NT2/D1 (cell line): ENCODE data around the gene KIAA0930.

Source experiments
- DNase-seq: peaks from one replicate; pipeline ENCODE4 v3.0.0-alpha.2; 2011; ENCODE audit warnings: low read depth, low spot score
- H3K27me3 ChIP-seq: 2 replicates; pipeline ENCODE4 v1.6.0; 2011; ENCODE audit warnings: mild to moderate bottlenecking; ENCODE audit not compliant: insufficient read length, insufficient read depth
- H3K36me3 ChIP-seq: 2 replicates; pipeline ENCODE4 v1.6.1; 2011; ENCODE audit warnings: mild to moderate bottlenecking, low read length, mixed read lengths; ENCODE audit not compliant: insufficient read depth, insufficient read length
- H3K4me1 ChIP-seq: 2 replicates; pipeline ENCODE4 v1.5.1; 2011; ENCODE audit not compliant: insufficient read depth, insufficient read length
- H3K4me3 ChIP-seq: 2 replicates; pipeline ENCODE4 v1.5.1; 2011; ENCODE audit warnings: low read depth; ENCODE audit not compliant: insufficient read length
- H3K9ac ChIP-seq: 2 replicates; pipeline ENCODE4 v1.6.0; 2011; ENCODE audit warnings: low read depth; ENCODE audit not compliant: insufficient read length
- H3K9me3 ChIP-seq: 2 replicates; pipeline ENCODE4 v1.5.1; 2011; ENCODE audit warnings: mild to moderate bottlenecking, low read length; ENCODE audit not compliant: insufficient read depth
- SUZ12 ChIP-seq: IDR thresholded peaks from 2 replicates; pipeline ENCODE4 v1.6.1; 2011; ENCODE audit not compliant: insufficient read length, insufficient read depth; ENCODE audit errors: extremely low read depth
- YY1 ChIP-seq: IDR thresholded peaks from 2 replicates; pipeline ENCODE4 v1.6.1; 2011; ENCODE audit not compliant: insufficient read length, insufficient read depth
- ZNF274 ChIP-seq: IDR thresholded peaks from 2 replicates; pipeline ENCODE4 v1.6.1; 2011; ENCODE audit warnings: mild to moderate bottlenecking, low read depth, low read length

KIAA0930 gene

DNA sequence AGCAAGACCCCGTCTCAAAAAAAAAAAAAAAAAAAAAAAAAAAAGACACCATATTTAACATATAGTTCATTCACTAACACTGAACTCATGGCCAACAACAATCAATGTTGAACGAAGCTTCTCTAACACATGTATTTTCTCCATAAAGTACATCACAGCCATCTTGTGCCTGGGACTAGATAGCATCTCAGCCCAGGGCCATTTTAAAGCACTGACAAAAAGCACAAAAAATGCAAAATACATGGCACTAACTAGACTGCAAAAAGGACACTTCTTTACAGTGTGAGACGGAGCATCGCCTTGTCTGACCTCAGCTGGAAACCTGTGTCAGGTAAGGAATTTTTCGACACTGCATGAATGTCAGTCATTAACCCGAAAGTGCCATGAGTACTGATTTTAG is 23.3 kb downstream of the KIAA0930 start:
- Histone ChIP-seq H3K27me3 (no peaks in the 10 kb centered on the region), H3K9me3 (no peaks in the 10 kb centered on the region)
- TF ChIP-seq ZNF274: no peak
- no peak for TF ChIP-seq YY1
- no peak for TF ChIP-seq SUZ12

GRCh38 chr22:45216133-45217003 is 24.3 kb downstream of the KIAA0930 start:
- DNase-seq: no peak
- peaks cover 17% of the 10 kb centered on the region for H3K4me1 ChIP-seq
- no peak overlapping the region for H3K9ac ChIP-seq
- no peaks in the 10 kb centered on the region for H3K9me3 ChIP-seq
- TF ChIP-seq SUZ12 (no peak), ZNF274 (no peak), YY1 (no peak)
- H3K27me3 ChIP-seq: no peaks in the 10 kb centered on the region
- H3K4me3 ChIP-seq: no peak overlapping the region
- peaks cover 8% of the 10 kb centered on the region for H3K36me3 ChIP-seq

More for the DNA sequence above, 23.3 kb downstream of the KIAA0930 start:
- Histone ChIP-seq H3K36me3 (peaks cover 3% of the 10 kb centered on the region), H3K4me1 (peaks cover 10% of the 10 kb centered on the region), H3K4me3 (no peak overlapping the region), H3K9ac (no peak overlapping the region)
- DNase-seq: no peak

- DNase-seq: no peak
- TF ChIP-seq SUZ12 (no peak), YY1 (no peak), ZNF274 (no peak)
- peaks cover 23% of the 10 kb centered on the region for H3K4me1 ChIP-seq
Measured at GRCh38 chr22:45212992-45213751, 27.5 kb downstream of the KIAA0930 start.

DNA sequence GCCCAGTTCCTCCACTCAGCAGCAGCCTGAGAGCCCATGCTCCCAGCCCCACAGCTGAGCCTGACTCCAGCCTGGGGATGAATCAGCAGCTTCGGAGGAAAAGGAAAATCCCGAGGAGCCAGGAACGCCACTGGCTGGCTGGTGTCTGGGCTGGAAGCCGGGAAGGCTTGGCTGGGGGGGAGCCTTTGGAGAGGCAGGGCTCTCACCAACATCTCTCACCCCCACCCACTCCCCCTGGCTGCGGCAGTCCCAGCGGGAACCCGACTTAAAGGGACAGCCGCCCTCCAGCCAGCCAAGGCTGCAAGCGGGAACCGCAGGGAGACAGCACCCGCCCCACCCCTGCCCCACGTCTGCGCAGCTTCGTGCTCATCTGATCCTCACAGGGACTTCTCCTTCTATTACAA is 28.4 kb downstream of the KIAA0930 start:
- peak overlapping the region; percentile 64 for H3K9ac ChIP-seq
- TF ChIP-seq ZNF274 (no peak), YY1 (no peak), SUZ12 (no peak)
- no peaks in the 10 kb centered on the region for H3K27me3 ChIP-seq
- H3K9me3 ChIP-seq: no peaks in the 10 kb centered on the region
- peaks cover 44% of the 10 kb centered on the region for H3K36me3 ChIP-seq
- H3K4me1 ChIP-seq: peaks cover 23% of the 10 kb centered on the region
- no peak for DNase-seq
- peak overlapping the region; percentile 5 for H3K4me3 ChIP-seq

More at GRCh38 chr22:45212992-45213751, 27.5 kb downstream of the KIAA0930 start:
- no peak overlapping the region for H3K4me3 ChIP-seq
- H3K36me3 ChIP-seq: peaks cover 37% of the 10 kb centered on the region
- peak overlapping the region; percentile 15 for H3K9ac ChIP-seq
- H3K9me3 ChIP-seq: no peaks in the 10 kb centered on the region
- no peaks in the 10 kb centered on the region for H3K27me3 ChIP-seq

- Histone ChIP-seq H3K4me1 (peaks cover 23% of the 10 kb centered on the region), H3K36me3 (peaks cover 44% of the 10 kb centered on the region), H3K9ac (peak overlapping the region; percentile 64), H3K27me3 (no peaks in the 10 kb centered on the region), H3K4me3 (peak overlapping the region; percentile 5), H3K9me3 (no peaks in the 10 kb centered on the region)
- no peak for DNase-seq
- TF ChIP-seq ZNF274 (no peak), SUZ12 (no peak), YY1 (no peak)
Measured at GRCh38 chr22:45211848-45212247, 28.8 kb downstream of the KIAA0930 start.

DNA sequence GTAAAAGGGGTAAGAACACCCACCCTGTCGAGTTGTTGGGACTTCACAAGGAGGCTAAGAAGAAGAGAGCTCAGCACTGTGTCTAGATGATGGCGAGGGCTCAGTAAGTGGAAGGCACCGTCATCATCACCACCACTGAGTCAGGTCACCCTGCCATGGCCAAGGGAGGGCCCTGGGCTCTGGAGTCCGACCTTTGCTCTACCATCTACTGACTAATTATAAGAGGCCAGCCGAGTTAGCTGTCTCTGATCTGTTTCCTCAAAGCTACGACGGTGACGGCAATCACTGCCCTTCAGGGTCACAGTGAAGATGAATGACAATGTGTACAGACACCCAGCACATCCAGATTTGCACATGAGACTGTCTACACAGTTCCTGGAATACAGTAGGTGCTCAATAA is 29.3 kb downstream of the KIAA0930 start:
- Histone ChIP-seq H3K9ac (peak overlapping the region; percentile 6), H3K27me3 (no peaks in the 10 kb centered on the region), H3K4me1 (peaks cover 23% of the 10 kb centered on the region), H3K9me3 (no peaks in the 10 kb centered on the region), H3K4me3 (no peak overlapping the region), H3K36me3 (peaks cover 44% of the 10 kb centered on the region)
- DNase-seq: no peak
- TF ChIP-seq YY1: no peak
- no peak for TF ChIP-seq SUZ12
- no peak for TF ChIP-seq ZNF274

- Histone ChIP-seq H3K36me3 (peaks cover 44% of the 10 kb centered on the region), H3K9ac (peak overlapping the region; percentile 6), H3K4me3 (no peak overlapping the region), H3K27me3 (no peaks in the 10 kb centered on the region), H3K9me3 (no peaks in the 10 kb centered on the region), H3K4me1 (peaks cover 20% of the 10 kb centered on the region)
- TF ChIP-seq YY1: no peak
- TF ChIP-seq ZNF274: no peak
- no peak for TF ChIP-seq SUZ12
- DNase-seq: no peak
Measured at GRCh38 chr22:45210991-45211390, 29.7 kb downstream of the KIAA0930 start.
